Stimulated activated naive CD8-positive, alpha-beta T cell treated with anti-CD3 and anti-CD28 coated beads, Interleukin-15, Interleukin-2, amounts not matched to agents 100 U/mL and 50 U/mL, for 24 hours (primary cell): ENCODE results near the gene SYNGR1.
"Not testable (repeated sequence)": the region's sequence is repeated elsewhere in the genome, so short reads cannot be mapped to it uniquely, and the experiment has no call there.

Experiments
- ATAC-seq: fragments of 150-1000 bp; cut with Tn5 transposase; one replicate; pipeline ENCODE4 v1.10.0; 2021
- DNase-seq: peaks from one replicate; pipeline ENCODE4 v3.0.0; 2021

The SYNGR1 gene

GRCh38 chr22:39405346-39406085 is 55.7 kb downstream of the SYNGR1 start:
- ATAC-seq: peak; percentile 80

DNA sequence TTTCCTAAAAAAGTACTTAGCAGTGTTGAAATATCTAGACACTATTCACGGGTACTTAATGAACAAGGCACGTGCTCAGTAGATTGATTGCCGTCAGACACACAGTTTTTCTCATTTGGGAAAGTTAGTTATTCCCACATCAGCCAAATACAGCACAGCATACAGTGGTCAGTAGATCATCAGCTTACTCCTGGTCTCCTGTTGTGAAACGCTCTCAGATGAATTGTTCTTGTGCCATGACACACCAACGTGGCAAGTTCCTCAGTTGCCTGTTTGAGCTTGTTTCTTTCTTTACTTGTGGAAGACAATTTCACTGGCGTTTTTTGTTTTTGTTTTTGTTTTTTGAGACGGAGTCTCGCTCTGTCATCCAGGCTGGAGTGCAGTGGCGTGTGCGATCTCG is 58.4 kb downstream of the SYNGR1 start:
- DNase-seq: no peak
- no peak for ATAC-seq

More at GRCh38 chr22:39405346-39406085, 55.7 kb downstream of the SYNGR1 start:
- peak; percentile 45 for DNase-seq

DNA sequence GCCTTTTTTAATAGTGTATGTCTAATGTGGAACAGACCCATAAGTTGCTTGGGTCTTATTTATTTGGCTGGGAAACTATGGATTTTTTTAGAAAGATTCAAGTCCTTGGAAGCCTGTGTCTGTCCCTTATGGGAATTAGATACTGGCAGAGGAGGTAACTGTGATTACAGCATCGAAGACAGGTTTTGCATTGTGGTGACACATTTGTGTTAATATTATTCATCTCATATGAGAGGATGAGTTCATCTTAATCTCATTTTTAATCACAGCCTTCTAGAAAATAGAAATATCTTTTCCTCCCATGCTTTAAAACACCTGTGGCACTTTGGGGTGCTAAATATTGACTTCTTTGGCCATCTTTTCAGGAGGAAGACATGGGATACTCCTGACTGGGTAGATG is 59.0 kb downstream of the SYNGR1 start:
- no peak for DNase-seq

DNA sequence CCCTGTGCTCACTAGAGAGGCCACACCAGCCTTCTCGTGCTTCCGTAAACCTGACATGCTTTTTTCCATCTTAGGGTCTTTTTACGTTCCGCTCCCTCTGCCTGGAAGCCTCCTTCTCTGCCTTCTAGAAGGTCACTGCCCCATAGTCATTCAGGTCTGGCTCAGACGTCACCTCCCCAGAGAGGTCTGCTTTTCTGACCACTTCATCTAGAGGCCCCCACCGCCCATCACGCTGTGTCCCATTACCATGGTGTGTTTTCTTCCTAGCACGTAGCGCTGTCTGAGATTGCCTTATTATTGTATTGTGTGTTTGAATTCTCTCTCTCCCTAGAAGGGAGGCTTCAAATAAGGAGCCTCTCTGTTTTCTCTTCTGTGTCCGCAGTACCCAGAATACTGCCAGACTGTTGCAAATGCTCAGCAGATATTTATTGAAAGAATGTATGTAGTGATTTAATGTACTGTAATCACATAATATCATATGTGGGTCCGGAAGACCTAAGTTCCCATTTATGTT is 59.8 kb downstream of the SYNGR1 start:
- DNase-seq (no peak), ATAC-seq (no peak)

More for the DNA sequence above, 59.0 kb downstream of the SYNGR1 start:
- ATAC-seq: no peak

- no peak for DNase-seq
Measured at GRCh38 chr22:39410264-39410663, 60.5 kb downstream of the SYNGR1 start.

DNA sequence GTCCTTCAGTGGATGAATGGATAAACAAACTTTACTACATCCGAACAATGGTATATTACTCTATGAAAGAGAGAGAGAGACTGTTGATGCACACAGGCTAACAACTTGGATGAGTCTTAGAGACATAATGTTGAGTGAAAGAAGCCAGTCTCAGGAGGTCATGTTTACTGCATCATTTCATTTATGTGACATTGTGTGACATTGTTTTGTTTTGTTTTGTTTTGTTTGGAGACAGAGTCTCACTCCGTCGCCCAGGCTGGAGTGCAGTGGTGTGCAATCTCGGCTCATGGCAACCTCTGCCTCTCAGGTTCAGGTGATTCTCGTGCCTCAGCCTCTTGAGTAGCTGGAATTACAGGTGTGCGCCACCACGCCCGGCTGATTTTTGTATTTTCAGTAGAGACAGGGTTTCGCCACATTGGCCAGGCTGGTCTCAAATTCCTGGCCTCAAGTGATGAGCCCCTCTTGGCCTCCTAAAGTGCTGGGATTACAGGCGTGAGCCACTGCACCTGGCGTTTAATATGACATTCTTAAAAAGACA is 62.1 kb downstream of the SYNGR1 start:
- DNase-seq, ATAC-seq: not testable (repeated sequence)

More at GRCh38 chr22:39410264-39410663, 60.5 kb downstream of the SYNGR1 start:
- ATAC-seq: no peak

DNA sequence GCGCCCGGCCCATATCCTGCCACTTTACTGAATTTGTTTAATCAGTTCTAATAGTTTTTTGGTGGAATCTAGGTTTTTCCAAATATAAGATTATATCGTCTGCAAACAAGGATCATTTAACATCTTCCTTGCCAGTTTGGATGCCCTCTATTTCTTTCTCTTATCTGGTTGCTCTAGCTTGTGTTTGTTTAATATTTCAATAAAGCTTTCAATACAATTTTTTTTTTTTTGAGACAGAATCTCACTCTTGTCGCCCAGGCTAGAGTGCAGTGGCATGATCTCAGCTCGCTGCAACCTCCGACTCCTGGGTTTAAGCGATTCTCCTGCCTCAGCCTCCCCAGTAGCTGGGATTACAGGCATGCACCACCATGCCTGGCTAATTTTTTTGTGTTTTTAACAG is 63.4 kb downstream of the SYNGR1 start:
- not testable (repeated sequence) for ATAC-seq

GRCh38 chr22:39414377-39414776 is 64.6 kb downstream of the SYNGR1 start:
- DNase-seq: no peak
- peak; percentile 57 for ATAC-seq

More for the DNA sequence above, 63.4 kb downstream of the SYNGR1 start:
- not testable (repeated sequence) for DNase-seq

DNA sequence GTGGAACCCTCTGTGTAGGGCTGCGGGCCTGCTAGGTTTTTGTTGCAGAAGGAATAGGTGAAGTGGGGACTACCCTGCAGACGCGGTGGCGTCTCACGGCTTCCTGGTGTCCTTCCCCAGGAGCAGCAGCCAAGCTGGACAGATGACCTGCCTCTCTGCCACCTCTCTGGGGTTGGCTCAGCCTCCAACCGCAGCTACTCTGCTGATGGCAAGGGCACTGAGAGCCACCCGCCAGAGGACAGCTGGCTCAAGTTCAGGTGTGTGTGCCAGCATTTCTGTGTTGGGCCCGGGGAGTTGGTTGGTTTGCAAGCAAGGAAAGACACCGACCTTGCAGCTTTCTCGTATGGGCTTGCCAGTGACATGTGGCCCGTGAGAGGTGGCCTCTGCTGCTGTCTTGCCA is 65.1 kb downstream of the SYNGR1 start:
- ATAC-seq (no peak), DNase-seq (no peak)

- DNase-seq: no peak
- no peak for ATAC-seq
Measured at GRCh38 chr22:39415506-39415905, 65.7 kb downstream of the SYNGR1 start.

DNA sequence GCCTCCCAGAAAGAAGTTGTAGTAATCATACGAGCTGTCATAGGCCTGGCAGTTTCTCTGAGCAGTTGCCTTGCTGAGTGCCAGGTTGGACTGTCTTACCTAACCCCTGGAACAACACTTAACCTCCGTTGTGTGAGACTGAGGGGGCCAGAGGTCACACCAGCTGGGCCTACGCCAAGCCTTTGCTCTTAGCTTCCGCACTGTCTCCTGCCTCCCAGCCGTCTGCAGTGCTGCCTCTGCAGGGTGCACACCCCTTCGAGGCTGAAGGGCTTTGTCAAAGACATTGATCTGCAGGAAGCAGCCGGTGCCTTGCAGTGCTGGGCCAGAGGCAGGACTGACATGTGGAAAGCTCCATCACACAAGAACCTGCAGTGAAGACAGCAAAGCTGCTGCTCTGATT is 66.5 kb downstream of the SYNGR1 start:
- ATAC-seq (no peak), DNase-seq (no peak)

DNA sequence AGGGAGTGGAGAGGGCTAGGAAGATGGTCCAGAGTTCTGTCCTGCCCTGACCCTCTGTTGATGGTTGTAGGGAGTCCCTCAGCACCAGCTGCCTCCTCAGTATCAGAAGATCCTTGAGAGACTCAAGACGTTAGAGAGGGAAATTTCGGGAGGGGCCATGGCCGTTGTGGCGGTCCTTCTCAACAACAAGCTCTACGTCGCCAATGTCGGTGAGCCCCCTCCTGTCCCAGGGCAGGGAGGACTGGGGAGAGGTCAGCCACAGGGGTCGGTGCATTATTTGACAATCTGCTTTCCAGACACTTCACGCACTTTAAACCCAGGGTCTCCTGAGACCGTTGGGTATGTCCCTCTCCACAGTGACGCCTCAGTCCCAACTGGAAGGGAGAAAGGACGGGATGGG is 67.8 kb downstream of the SYNGR1 start:
- DNase-seq (no peak), ATAC-seq (no peak)

GRCh38 chr22:39418696-39419095 is 68.9 kb downstream of the SYNGR1 start:
- DNase-seq (no peak), ATAC-seq (no peak)

- ATAC-seq (no peak), DNase-seq (no peak)
Measured at GRCh38 chr22:39419096-39419495, 69.3 kb downstream of the SYNGR1 start.

DNA sequence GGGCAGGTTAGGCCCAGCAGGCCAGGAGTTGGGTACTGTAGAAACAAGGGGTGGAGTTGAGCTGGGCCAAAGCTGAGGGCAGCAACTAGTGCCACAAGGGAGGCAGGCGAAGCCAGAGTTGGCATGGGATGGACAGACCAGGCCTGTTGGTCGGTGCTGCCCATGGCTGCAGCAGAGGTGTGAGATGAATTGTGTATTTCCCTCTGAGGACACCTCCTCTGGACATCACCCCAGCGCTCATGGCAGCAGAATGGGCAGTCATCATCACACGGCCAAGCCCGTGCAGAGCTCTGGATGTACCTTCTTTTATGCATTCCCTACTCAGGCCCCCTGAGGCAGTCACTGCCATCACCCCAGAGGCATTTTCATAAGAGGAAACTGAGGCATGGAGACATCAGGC is 70.1 kb downstream of the SYNGR1 start:
- no peak for DNase-seq
- ATAC-seq: no peak

DNA sequence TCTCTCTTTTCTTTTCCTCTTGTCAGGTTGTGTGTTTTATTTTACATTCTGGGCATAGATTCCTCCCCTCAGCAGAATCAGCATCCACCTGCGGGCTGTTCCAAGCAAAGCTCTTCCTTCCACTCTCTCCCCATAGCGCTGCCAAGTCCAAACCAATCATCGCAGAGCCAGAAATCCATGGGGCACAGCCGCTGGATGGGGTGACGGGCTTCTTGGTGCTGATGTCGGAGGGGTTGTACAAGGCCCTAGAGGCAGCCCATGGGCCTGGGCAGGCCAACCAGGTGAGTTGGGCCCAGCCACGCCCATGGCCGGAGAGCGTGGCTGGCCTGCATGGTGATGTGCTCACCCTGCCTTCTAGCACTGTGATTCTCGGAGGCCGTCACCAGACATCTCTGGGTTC is 71.9 kb downstream of the SYNGR1 start:
- no peak for DNase-seq
- ATAC-seq: no peak

- ATAC-seq (no peak), DNase-seq (no peak)
Measured at GRCh38 chr22:39422101-39422500, 72.3 kb downstream of the SYNGR1 start.

GRCh38 chr22:39422721-39423120 is 72.9 kb downstream of the SYNGR1 start:
- DNase-seq (no peak), ATAC-seq (no peak)

DNA sequence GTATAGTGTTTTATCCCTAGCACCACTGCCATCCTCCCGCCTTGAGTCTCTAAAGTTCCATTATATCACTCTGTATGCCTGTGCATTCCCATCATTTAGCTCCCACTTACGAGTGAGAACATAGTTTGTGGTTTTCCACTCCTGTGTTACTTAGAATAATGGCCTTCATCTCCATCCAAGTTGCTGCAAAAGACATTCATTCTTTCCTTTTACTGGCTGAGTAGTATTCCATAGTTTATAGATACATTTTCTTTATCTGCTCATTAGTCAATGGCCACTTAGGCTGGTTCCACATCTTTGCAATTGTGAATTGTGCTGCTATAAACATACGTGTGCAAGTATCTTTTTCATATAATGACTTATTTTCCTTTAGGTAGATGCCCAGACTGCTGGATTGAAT is 74.2 kb downstream of the SYNGR1 start:
- DNase-seq (no peak), ATAC-seq (no peak)

DNA sequence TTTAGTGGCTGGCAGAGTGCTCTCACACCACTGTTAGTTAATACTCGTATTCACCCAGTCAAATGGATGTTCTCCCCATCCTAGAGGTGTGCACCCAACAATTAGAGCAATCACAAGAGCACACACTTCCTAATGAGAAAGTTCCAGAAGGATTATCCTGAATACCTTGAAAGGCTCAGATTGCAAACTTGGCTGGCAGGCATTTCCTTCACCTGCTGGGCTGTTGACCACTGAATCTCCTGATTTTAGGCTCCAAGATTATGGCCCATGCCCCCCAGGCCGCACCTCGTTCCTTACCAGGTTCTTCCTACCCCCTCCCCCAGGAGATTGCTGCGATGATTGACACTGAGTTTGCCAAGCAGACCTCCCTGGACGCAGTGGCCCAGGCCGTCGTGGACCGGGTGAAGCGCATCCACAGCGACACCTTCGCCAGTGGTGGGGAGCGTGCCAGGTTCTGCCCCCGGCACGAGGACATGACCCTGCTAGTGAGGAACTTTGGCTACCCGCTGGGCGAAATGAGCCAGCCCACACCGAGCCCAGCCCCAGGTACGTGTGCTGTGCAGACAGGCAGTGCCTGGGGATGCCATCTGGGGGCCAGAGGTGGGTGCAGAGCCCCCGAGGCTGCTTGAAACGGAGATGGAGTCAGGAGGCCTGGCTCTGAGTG is 76.7 kb downstream of the SYNGR1 start:
- ATAC-seq (no peak), DNase-seq (no peak)

DNA sequence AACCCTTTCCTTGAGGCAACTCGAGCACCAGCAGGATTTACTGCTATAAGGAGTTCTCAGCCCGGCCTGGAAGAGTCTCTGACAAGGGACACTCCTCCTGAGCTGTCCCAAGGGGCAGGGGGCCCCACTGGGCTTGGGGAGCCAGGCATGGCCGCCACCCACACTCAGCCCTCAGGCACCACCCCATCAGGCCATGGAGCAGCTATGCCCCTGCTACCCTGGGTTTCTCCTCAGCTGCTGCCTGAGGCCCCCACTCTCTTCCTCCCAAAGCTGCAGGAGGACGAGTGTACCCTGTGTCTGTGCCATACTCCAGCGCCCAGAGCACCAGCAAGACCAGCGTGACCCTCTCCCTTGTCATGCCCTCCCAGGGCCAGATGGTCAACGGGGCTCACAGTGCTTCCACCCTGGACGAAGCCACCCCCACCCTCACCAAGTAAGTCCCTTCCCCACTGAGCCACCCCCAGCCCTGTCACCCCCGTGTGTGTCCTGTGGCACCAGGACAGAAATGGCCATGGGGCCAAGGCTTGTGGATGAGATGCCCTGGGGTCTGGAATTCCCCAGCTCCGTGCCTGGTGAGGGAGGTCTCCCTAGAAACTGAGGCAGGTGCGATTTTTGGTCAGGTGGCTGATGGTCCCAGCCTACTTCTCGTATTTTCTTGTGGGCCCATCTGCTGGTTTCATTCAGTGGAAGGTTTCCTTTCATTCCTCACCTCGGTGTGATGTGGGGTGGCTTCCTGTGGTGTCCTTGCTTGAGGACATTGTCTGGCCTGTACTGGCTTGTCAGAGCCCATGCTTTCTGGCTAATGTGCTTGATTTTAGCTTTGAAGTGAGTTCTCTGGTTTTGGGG is 78.2 kb downstream of the SYNGR1 start:
- no peak for DNase-seq
- no peak for ATAC-seq

GRCh38 chr22:39428597-39429071 is 78.8 kb downstream of the SYNGR1 start:
- no peak for ATAC-seq
- no peak for DNase-seq
